CD4-positive, alpha-beta T cell treated with Interferon alpha-2 for 1 hour (primary cell): Measurements from ENCODE around the gene ASH1L.
A peak's percentile ranks its signal among the peaks of the same experiment; 100 is the strongest.
"Not testable (repeated sequence)": the region's sequence is repeated elsewhere in the genome, so short reads cannot be mapped to it uniquely, and the experiment has no call there.

Experiments used
- DNase-seq, 2 donors: peaks; one replicate each; pipeline ENCODE4 v3.0.0-alpha.2; 2020 to 2022

ASH1L gene

DNA sequence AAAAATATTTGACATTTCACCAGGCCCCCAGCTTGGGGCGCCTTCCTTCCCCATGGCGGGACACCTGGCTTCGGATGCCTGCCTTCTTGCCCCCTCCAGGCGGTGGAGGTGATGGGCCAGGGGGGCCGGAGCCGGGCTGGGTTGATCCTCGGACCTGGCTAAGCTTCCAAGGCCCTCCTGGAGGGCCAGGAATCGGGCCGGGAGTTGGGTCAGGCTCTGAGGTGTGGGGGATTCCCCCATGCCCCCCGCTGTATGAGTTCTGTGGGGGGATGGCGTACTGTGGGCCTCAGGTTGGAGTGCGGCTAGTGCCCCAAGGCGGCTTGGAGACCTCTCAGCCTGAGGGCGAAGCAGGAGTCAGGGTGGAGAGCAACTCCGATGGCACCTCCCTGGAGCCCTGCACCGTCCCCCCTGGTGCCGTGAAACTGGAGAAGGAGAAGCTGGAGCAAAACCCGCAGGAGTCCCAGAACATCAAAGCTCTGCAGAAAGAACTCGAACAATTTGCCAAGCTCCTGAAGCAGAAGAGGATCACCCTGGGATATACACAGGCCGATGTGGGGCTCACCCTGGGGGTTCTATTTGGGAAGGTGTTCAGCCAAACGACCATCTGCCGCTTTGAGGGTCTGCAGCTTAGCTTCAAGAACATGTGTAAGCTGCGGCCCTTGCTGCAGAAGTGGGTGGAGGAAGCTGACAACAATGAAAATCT is 129.3 kb downstream of the ASH1L start:
- not testable (repeated sequence) for DNase-seq

DNA sequence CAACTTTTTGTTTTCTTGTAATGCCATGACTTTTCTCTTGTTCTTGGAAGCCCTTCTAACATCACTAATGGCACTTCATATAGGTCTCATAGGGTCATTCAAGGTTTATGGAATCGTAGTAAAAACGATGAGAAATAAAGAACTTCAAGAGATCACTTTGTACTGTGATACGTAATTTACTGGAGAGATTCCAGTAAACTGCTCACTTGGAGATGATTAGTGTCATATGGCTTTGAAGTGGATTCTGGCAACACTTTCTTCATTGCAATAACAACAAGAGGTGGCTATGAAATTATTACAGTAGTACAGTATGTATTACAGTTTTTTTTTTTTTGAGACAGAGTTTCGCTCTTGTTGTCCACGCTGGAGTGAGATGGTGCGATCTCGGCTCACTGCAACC is 138.5 kb downstream of the ASH1L start:
- DNase-seq = no peak

DNA sequence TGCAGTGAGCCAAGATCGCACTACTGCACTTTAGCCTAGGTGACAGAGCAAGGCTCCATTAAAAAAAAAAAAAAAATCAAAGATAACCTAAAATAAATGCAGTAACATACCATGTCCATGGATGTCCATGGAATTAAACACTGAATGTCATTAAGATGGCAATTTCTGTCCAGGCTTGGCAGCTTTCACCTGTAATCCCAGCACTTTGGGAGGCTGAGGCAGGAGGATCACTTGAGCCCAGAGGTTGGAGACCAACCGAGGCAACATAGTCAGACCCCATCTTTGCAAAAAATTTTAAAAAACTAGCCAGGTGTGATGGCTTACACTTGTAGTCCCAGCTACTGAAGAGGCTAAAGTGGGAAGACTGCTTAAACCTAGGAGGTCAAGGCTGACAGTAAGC is 141.8 kb downstream of the ASH1L start:
- no peak for DNase-seq

DNA sequence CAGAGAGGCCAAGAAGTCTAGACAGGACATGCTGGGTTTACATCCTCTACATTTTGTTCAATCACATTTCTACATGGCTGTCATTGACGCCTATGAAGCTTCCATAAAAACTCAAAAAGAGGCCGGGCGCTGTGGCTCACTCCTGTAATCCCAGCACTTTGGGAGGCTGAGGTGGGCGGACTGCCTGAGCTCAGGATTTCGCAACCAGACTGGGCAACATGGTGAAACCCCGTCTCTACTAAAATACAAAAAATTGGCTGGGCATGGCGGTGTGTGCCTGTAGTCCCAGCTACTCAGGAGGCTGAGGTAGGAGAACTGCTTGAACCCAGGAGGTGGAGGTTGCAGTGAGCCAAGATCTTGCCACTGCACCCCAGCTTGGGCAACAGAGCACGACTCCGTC is 150.8 kb downstream of the ASH1L start:
- DNase-seq = not testable (repeated sequence)

DNA sequence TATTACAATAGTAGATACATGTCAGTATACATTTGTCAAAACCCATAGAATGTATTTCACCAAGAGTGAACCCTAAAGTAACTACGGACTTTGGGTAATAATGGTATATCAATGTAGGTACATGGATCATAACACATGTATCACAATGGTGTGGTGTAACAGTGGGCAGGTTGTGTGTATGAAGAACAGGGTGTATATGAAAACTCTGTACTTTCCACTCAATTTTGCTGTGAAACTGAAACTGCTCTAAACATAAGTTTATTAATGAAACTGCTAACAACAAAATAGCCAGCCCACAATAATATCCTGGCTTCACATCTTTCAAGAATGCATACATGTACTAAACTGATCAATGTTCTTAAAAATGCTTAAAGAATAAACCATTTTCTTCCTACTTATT is 151.7 kb downstream of the ASH1L start:
- no peak for DNase-seq

DNA sequence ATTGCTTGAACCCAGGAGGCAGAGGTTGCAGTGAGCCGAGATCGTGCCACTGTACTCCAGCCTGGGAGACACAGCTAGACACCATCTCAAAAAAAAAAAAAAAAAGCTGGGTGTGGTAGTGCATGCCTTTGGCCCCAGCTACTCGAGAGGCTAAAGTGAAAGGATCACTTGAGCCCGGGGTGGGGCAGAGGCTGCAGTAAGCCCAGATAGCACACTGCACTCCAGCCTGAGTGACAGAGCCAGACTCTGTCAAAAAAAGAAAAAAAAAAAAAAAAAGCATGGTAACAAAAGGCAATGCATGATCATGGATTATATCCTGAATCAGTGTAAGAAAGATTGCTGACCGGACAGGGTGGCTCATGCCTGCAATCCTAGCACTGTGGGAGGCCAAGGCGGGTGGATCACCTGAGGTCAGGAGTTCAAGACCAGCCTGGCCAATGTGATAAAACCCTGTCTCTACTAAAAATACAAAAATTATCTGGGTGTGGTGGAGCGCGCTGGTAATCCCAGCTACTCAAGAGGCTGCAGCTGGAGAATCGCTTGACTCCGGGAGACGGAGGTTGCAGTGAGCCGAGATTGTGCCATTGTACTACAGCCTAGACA is 165.6 kb downstream of the ASH1L start:
- no peak for DNase-seq

DNA sequence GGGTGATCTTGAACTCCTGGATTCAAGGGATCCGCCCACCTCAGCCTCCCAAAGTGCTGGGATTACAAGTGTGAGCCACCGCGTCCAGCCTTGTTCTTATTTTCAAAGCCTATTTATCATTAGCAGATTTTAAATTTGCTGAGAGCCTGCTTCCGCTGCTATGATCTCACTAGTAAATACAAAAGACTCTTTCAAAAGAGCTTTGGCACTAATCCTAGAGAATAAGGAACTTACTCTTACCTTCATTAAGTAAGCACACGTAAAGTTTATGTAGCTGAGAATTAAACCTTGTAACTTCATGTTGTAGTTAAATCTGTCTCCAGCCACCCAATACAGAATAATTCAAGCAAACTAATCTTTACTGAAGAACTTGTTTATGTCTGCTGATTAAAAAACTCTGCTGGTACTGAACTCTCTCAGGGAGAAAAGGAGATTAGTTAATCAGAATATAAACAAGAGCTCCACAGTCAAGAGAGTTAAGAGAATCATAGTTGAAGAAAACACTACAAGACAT is 169.6 kb downstream of the ASH1L start:
- no peak for DNase-seq

DNA sequence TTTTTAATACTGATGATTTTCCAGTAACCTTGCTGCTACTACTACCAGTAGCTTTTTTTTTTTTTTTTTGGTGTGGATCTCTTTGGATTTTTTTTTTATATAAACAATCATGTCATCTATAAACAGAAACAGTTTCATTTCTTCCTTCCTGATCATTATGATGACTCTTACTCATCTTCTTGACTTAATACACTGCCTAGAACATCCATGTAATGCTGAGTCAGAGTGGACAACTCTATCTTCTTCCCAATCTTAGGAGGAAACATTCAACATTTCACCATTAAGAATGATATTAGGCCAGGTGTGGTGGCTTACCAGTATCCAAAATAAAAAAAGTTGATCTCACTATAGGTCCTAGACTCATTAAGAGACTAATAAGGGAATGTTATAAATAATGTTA is 172.8 kb downstream of the ASH1L start:
- no peak for DNase-seq

DNA sequence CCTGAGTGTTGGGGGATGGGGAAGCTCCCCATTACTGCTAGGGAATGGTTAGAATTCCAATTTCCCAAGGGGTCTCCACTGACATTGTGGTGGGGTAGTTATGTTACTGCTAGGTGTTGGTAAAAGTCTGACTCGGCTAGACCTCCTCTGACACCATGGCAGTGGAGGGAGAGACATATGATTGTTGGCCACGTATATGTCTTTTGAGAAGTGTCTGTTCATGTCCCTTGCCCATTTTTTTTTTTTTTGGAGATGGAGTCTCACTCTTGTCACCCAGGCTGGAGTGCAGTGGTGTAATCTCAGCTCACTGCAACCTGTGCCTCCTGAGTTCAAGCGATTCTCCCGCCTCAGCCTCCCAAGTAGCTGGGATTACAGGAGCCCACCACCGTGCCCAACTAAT is 176.8 kb downstream of the ASH1L start:
- not testable (repeated sequence) for DNase-seq

DNA sequence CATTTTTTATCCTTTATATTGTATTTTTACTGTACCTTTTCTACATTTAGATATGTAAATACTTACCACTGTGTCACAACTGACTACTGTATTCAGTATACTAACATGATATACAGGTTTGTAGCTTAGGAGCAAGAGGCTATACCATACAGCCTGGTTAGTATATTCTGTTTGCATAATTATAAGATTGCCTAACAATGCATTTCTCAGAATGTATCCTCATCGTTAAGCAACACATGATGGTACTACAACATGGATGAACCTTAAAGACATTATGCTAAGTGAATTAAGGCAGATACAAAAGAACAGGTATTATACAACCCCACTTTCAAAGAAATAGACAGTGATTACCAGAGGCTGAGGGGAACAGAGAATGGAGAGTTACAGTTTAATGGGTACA is 179.2 kb downstream of the ASH1L start:
- no peak for DNase-seq

DNA sequence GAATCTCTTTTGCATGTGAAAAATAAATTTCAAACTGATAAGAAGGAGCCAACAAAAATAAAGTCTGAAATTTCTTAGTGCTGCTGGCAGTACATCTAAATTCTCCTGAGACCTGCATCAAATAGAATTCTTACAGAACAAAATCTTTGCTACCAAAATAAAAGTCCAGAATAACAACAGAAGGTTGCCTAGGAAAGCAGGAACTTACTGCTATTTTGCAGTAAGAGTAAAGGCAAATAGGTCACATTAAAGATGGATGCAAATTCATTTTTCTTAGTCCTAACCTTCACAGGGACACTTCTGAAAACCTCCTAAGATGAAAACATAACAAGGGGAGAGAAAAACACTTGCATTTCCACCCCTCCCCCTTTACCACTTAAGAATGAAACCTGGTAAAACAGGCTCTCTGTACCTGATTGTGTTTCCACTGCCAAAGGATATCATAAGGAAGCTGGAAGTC is 182.9 kb downstream of the ASH1L start:
- DNase-seq = peak in 1 of 2 donors; percentile 2

DNA sequence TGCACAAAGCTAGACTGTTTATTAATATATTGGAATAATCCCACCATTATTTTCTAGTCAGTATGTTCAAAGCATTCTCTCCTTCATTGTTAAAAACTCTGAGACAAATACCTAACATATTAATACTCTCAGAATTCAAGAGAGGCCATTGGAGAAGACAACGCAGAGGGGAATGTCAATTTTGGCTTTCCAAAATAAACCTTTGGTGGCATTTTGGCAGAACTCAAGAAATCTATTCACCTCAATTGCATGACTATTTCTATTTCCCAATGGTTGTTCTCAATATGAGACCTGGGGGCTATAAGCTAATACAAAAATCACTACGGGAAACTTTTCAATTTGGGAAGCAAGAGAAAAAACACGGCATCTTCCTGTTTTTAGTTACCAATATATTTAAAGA is 183.4 kb downstream of the ASH1L start:
- DNase-seq = no peak

DNA sequence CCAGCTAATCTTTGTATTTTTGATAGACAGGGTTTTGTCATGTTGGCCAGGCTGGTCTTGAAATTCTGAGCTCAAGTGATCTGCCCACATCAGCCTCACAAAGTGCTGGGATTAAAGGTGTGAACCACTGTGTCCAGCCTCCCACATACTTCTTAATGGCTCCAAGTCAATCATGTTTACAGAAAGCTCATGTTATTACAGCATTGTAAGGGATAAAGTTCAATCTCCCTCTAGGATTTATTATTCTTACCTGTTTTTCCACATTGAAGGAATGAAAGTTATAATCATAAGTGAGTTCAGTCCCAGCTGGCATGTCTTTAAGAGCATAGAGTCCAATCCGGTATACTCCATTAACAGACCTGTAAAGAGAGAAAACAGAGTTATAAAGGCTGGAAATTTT is 202.6 kb downstream of the ASH1L start:
- no peak for DNase-seq

DNA sequence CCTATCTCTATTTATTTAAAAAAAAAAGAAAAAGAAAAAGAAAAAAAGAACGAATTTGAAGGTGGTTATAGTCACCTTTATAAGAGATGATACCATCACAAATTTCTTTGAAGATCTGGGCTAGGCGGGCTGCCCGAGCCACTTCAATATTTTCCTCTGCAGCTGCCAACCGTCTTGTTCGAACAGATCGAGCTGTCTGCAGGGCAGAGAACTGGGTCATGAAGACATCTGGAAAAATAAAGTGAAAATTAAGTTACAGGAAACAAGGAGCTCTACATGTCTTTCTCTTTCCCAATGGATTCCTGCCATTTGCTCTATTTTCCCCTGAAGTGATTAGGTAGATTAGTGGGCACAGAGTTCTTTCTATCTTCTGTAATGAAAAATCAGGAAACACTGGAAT is 210.0 kb downstream of the ASH1L start:
- DNase-seq = no peak

DNA sequence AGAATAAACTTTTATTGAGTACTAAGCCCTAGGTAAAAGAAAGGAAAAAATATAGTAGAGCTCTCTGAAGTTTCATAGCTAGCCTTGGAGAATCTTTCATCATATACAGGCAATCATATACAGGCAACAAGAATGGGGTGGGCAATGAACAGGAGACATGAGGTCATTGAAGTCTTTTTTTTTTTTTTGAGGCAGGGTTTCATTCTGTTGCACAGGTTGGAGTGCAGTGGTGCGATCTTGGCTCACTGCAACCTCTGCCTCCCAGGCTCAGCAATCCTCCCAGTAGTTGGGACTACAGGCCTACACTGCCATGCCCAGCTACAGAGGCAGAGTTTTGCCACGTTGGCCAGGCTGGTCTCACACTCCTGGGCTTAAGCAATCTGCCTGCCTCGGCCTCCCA is 219.8 kb downstream of the ASH1L start:
- DNase-seq = no peak

DNA sequence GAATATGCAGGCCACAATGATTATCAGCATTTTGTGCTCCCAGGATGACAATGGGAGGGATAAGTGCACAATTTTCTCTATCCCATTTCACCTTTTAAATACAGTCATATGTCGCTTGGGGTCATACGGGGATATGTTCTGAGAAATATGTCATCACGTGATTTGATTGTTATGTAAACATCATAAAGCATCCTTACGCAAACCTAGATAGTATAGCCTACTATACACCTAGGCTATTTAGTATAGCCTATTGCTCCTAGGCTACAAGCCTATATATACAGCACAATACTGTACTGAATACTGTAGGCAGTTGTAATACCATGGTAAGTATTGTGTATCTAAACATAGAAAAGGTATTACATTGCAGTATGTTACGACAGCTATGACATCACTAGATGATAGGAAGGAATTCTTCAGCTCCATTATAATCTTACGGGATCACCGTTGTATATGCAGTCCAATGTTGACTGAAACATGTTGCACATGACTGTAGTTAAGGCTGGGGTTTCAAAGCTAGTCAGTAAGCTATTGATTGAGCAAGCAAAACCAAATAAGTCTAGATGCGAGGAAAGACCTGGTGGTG is 223.0 kb downstream of the ASH1L start:
- no peak for DNase-seq

DNA sequence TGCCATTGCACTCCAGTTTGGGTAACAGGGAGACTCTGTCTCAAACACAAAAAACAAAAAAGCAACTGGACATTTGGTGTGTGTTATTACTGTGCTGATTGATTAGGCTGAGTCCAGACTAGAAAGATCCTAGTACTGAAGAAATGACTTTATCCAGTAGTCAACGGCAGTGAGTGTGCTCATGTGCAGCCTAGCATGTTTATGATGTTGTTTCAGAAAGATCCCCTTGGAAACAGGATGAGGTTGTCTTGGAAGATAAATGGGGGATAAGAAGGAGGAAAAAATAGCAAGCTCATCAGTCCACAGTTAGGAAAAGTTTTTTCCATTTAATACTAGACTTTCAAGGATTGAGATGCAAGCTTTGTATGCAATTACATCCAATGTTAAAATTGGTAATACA is 227.6 kb downstream of the ASH1L start:
- no peak for DNase-seq

DNA sequence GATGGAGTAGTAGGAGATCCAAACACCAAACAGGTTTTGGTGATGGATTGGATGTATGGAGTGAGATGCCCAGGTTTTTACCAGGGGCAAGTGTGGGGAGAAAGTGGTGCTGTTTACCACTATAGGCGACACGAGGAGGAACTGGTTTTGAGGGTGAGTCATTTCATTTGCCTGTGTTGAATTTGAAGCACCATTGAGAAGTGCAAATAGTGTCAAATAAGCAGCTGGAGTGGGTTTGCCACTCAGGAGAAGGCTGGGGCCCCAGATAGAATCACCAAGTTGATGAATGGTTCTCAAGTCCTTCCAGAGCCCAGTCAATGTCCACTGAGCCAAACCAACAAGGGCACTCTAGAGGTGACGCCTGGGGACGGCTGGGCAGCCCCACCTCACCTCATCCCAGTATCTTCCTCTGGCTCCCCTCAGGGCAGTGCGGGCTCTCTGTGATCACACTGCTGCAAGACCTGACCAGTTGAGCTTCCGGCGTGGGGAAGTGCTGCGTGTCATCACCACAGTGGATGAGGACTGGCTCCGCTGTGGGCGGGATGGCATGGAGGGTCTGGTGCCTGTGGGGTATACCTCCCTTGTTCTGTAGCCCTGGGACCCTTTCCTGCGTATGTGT is 232.5 kb downstream of the ASH1L start:
- no peak for DNase-seq

DNA sequence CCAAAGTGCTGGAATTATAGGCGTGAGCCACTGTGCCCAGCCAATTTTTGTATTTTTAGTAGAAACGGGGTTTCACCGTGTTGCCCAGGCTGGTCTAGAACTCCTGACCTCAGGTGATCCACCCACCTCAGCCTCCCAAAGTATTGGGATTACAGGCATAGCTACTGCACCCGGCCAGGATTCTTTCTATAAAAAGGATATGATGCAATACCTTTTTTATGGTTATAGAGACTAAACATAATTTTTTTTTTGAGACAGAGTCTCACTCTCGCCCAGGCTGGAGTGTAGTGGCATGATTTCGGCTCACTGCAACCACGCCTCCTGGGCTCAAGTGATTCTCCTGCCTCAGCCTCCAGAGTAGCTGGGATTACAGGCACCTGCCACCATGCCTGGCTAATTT is 233.7 kb downstream of the ASH1L start:
- DNase-seq = not testable (repeated sequence)

DNA sequence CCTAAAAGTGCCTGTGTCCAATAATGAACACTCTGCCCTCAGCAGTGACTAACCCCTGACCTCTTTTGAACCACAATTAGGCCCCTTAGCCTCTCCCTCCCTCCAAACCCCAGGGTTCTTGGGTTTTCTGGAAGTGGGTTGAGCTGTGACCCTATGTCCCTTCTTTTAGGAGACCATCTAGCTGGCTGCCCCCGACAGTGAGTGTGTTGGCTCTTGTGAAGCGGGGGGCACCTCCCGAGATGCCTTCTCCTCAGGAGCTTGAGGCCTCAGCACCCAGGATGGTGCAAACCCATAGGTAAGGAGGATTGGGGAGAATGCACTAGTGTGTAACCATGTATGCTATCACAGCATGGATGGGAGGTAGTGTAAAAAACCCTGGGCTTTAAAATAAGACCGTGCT is 234.6 kb downstream of the ASH1L start:
- no peak for DNase-seq

DNA sequence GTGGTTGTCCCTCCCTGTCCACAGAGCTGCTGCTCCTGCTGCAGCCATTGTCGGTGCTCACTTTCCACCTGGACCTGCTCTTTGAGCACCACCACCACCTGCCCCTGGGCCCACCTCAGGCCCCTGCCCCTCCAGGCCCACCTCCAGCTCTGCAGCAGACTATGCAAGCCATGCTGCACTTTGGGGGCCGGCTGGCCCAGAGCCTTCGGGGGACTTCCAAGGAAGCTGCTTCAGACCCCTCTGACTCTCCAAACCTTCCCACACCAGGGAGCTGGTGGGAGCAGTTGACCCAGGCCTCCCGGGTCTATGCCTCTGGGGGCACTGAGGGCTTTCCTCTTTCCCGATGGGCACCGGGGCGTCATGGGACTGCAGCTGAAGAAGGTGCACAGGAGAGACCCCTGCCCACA is 236.0 kb downstream of the ASH1L start:
- DNase-seq = no peak

DNA sequence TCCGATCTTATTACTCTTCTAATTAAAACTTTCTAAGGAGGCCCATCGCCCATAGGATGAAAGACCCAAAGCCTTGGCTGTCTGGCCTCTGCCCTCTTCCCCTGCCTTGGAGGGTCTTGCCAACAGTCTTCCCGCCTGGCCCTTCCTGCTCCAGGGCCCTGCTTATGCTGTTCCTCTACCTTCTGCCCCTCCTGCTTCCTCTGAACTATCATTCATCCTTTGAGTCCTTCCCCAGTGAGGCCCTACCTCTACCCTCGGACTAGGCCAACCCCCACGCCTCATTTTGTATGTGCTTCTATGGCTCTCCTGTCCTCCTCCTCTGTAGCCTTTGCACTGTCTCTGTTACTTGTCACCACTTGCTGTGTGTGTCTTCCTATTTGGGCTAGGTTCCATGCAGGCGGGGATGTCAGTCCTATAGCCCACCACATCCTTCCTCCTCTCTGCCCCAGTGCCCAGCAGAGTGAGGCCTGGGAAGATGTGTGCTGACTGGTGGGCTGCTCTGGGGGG is 236.5 kb downstream of the ASH1L start:
- no peak for DNase-seq

DNA sequence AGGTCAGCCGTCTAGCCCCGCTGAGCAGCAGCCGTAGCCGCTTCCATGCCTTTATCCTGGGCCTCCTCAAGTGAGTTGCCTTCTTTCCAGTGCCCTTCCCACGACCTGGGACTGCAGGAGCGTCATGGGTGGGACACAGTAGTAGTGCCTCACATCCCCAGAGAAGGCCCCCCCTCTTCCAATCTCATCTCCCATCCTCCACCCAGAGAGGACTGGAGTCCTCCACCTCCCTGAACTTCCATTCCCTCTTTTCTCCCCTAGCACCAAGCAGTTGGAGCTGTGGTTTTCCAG is 237.1 kb downstream of the ASH1L start:
- no peak for DNase-seq
